Muscle of leg (tissue), 11 donors: Measurements from ENCODE around the gene RAET1G. TPM values are rescaled to one million over a fixed set of nuclear protein-coding genes. Genes with fewer than 3 reads are reported as not detected.
"Not testable (repeated sequence)": the region's sequence is repeated elsewhere in the genome, so short reads cannot be mapped to it uniquely, and the experiment has no call there.

ENCODE experiments used
- DNase-seq: peaks from one replicate; pipeline ENCODE4 v3.0.0; 2013
- H3K27ac ChIP-seq: one replicate; pipeline ENCODE4 v1.5.1; 2013; ENCODE audit warnings: mild to moderate bottlenecking, low read length, control low read depth
- H3K27me3 ChIP-seq: one replicate; pipeline ENCODE4 v1.6.1; 2013; ENCODE audit warnings: low read length; ENCODE audit not compliant: control insufficient read depth, insufficient read depth
- H3K36me3 ChIP-seq: one replicate; pipeline ENCODE4 v1.6.1; 2013; ENCODE audit warnings: low read length; ENCODE audit not compliant: control insufficient read depth, insufficient read depth
- H3K4me1 ChIP-seq: one replicate; pipeline ENCODE4 v1.6.1; 2013; ENCODE audit warnings: low read length; ENCODE audit not compliant: control insufficient read depth, insufficient read depth
- H3K4me3 ChIP-seq: one replicate; pipeline ENCODE4 v1.5.1; 2013; ENCODE audit warnings: low read length, control low read depth
- H3K9me3 ChIP-seq: replicated peaks from 2 replicates; pipeline ENCODE4 v1.6.1; 2013; ENCODE audit warnings: low read depth, low read length; ENCODE audit not compliant: control insufficient read depth
- WGBS: methylation state at CpG from one replicate; pipeline ENCODE4 v1.1.5; 2013; ENCODE audit warnings: missing lambda C conversion rate; ENCODE audit not compliant: insufficient coverage; 5-methylcytosine and 5-hydroxymethylcytosine counted together
- polyA plus RNA-seq, 8 donors: library from polyadenylated mRNA; unstranded; fragments of 120-200 nt; gene quantifications; one replicate each; pipeline versions ENCODE4 v1.2.1 to v1.2.3, GENCODE V29; 2013; ENCODE audit warnings: inconsistent platforms in 1 of 8, low replicate concordance in 1 of 8; ENCODE audit not compliant: insufficient read length in 8 of 8, insufficient read depth in 1 of 8
- total RNA-seq: library from RNA; stranded (reverse); fragments of 120-200 nt; gene quantifications from one replicate; pipeline ENCODE4 v1.2.4, GENCODE V29; 2013

Gene RAET1G
- total and polyA plus RNA-seq, 9 donors, result 0.09 to 0.27 (median 0.17) TPM; not detected in 1

GRCh38 chr6:149963462-149964307 is 40.8 kb upstream of the RAET1G start, which contains the start of gene ULBP1:
Gene ULBP1 (plus strand): TSS chr6:149963943. CDS start chr6:149964050, 107 bp downstream.
- peaks cover 25% of the 10 kb centered on the region for H3K4me1 ChIP-seq
- peak within 1 kb of the TSS; percentile 39 for H3K4me3 ChIP-seq
- no peaks in the 10 kb centered on the region for H3K36me3 ChIP-seq
- H3K27me3 ChIP-seq, result peaks cover 94% of the 10 kb centered on the region
- H3K9me3 ChIP-seq, result no peaks in the 10 kb centered on the region
- peak; percentile 94 for DNase-seq
- under 1% methylated on average over 69 of the region's 69 CpGs for WGBS
- H3K27ac ChIP-seq, result no peak within 1 kb of the TSS

GRCh38 chr6:149963212-149963461 is 40.2 kb upstream of the RAET1G start:
- Histone ChIP-seq H3K9me3 (no peaks in the 10 kb centered on the region), H3K4me1 (peaks cover 25% of the 10 kb centered on the region), H3K27me3 (peaks cover 90% of the 10 kb centered on the region), H3K4me3 (peak overlapping the region; percentile 39), H3K27ac (no peak overlapping the region), H3K36me3 (no peaks in the 10 kb centered on the region)
- DNase-seq, result no peak
- WGBS, result 0% methylated on average over 2 of the region's 8 CpGs

- no peak overlapping the region for H3K27ac ChIP-seq
- 67% methylated on average over 5 of the region's 7 CpGs for WGBS
- no peaks in the 10 kb centered on the region for H3K36me3 ChIP-seq
- no peaks in the 10 kb centered on the region for H3K9me3 ChIP-seq
- H3K4me3 ChIP-seq, result no peak overlapping the region
- peaks cover 25% of the 10 kb centered on the region for H3K4me1 ChIP-seq
- DNase-seq, result no peak
- H3K27me3 ChIP-seq, result peaks cover 85% of the 10 kb centered on the region
Observed at GRCh38 chr6:149962461-149963211, 39.7 kb upstream of the RAET1G start.

GRCh38 chr6:149961728-149962425 is 39.0 kb upstream of the RAET1G start:
- no peak for DNase-seq
- Histone ChIP-seq H3K9me3 (no peaks in the 10 kb centered on the region), H3K27me3 (peaks cover 82% of the 10 kb centered on the region), H3K27ac (no peak overlapping the region), H3K36me3 (no peaks in the 10 kb centered on the region), H3K4me1 (peaks cover 25% of the 10 kb centered on the region), H3K4me3 (no peak overlapping the region)
- 38% methylated on average over 2 of the region's 6 CpGs for WGBS

- Histone ChIP-seq H3K9me3 (no peaks in the 10 kb centered on the region), H3K27me3 (peaks cover 78% of the 10 kb centered on the region), H3K36me3 (no peaks in the 10 kb centered on the region), H3K4me3 (no peak overlapping the region), H3K27ac (no peak overlapping the region), H3K4me1 (peaks cover 25% of the 10 kb centered on the region)
- DNase-seq, result no peak
- 88% methylated on average over 4 of the region's 6 CpGs for WGBS
Observed at GRCh38 chr6:149960488-149960887, 37.6 kb upstream of the RAET1G start.

GRCh38 chr6:149959806-149960205 is 36.9 kb upstream of the RAET1G start:
- H3K4me1 ChIP-seq, result peaks cover 18% of the 10 kb centered on the region
- peaks cover 76% of the 10 kb centered on the region for H3K27me3 ChIP-seq
- H3K36me3 ChIP-seq, H3K4me3 ChIP-seq, DNase-seq, H3K9me3 ChIP-seq, H3K27ac ChIP-seq: not testable (repeated sequence)
- no CpG with 5 or more reads among the region's 4 CpGs for WGBS

- not testable (repeated sequence) for H3K4me1 ChIP-seq, H3K27ac ChIP-seq, H3K9me3 ChIP-seq, DNase-seq, H3K4me3 ChIP-seq, H3K36me3 ChIP-seq
- no CpG with 5 or more reads among the region's 3 CpGs for WGBS
- peaks cover 69% of the 10 kb centered on the region for H3K27me3 ChIP-seq
Observed at GRCh38 chr6:149958124-149958523, 35.2 kb upstream of the RAET1G start.

- WGBS, result 50% methylated on average over 1 of the region's 7 CpGs
- not testable (repeated sequence) for H3K4me1 ChIP-seq, DNase-seq
Observed at GRCh38 chr6:149955654-149956317, 32.9 kb upstream of the RAET1G start.

GRCh38 chr6:149954984-149955653 is 32.2 kb upstream of the RAET1G start:
- DNase-seq, H3K27ac ChIP-seq, H3K9me3 ChIP-seq, H3K4me3 ChIP-seq, H3K36me3 ChIP-seq, H3K4me1 ChIP-seq: not testable (repeated sequence)
- H3K27me3 ChIP-seq, result peaks cover 65% of the 10 kb centered on the region
- 14% methylated on average over 1 of the region's 21 CpGs for WGBS

More at GRCh38 chr6:149955654-149956317, 32.9 kb upstream of the RAET1G start:
- not testable (repeated sequence) for H3K36me3 ChIP-seq, H3K27ac ChIP-seq, H3K4me3 ChIP-seq, H3K9me3 ChIP-seq
- peaks cover 64% of the 10 kb centered on the region for H3K27me3 ChIP-seq
